H9 (cell line): Measurements from ENCODE around the gene MPL. TPM values are rescaled to one million over a fixed set of nuclear protein-coding genes. Genes with fewer than 3 reads are reported as not detected.

Experiments
- DNase-seq: peaks from one replicate; pipeline ENCODE4 v3.0.0-alpha.2; 2017
- H2AFZ ChIP-seq: one replicate; pipeline ENCODE4 v1.6.1; 2013; ENCODE audit warnings: mild to moderate bottlenecking, low read length, control low read depth, moderate library complexity
- H2AK5ac ChIP-seq: 2 replicates; pipeline ENCODE4 v1.6.1; 2013; ENCODE audit warnings: low read length, control low read depth, mixed read lengths; ENCODE audit not compliant: insufficient read length
- H2BK120ac ChIP-seq: one replicate; pipeline ENCODE4 v1.6.1; 2013; ENCODE audit warnings: low read depth, mild to moderate bottlenecking, low read length, control low read depth, inconsistent platforms; ENCODE audit not compliant: poor library complexity, severe bottlenecking
- H2BK12ac ChIP-seq: 2 replicates; pipeline ENCODE4 v1.6.1; 2013; ENCODE audit warnings: low read length, control low read depth, mixed read lengths, low read depth; ENCODE audit not compliant: insufficient read length
- H2BK15ac ChIP-seq: 2 replicates; pipeline ENCODE4 v1.6.1; 2013; ENCODE audit warnings: low read depth, low read length, control low read depth
- H2BK20ac ChIP-seq: one replicate; pipeline ENCODE4 v1.6.1; 2013; ENCODE audit warnings: low read depth, mild to moderate bottlenecking, low read length, control low read depth, inconsistent platforms; ENCODE audit not compliant: poor library complexity, severe bottlenecking
- H2BK5ac ChIP-seq: 2 replicates; pipeline ENCODE4 v1.6.1; 2013; ENCODE audit warnings: low read length, control low read depth, mixed read lengths; ENCODE audit not compliant: insufficient read length
- H3K14ac ChIP-seq: 2 replicates; pipeline ENCODE4 v1.6.1; 2013; ENCODE audit warnings: low read length, control low read depth; ENCODE audit not compliant: insufficient read depth
- H3K18ac ChIP-seq: 2 replicates; pipeline ENCODE4 v1.6.1; 2013; ENCODE audit warnings: low read depth, mild to moderate bottlenecking, mixed read lengths, low read length, control low read depth; ENCODE audit not compliant: insufficient read length
- H3K23ac ChIP-seq: 2 replicates; pipeline ENCODE4 v1.6.1; 2013; ENCODE audit warnings: low read length, control low read depth, mixed read lengths, low read depth; ENCODE audit not compliant: insufficient read length
- H3K23me2 ChIP-seq: 2 replicates; pipeline ENCODE4 v1.6.1; 2013; ENCODE audit warnings: low read depth, mild to moderate bottlenecking, mixed read lengths, low read length, control low read depth; ENCODE audit not compliant: insufficient read length, poor library complexity, severe bottlenecking
- H3K27ac ChIP-seq: 2 replicates; pipeline ENCODE4 v1.5.1; 2013; ENCODE audit warnings: low read length, control low read depth, mixed read lengths, low read depth; ENCODE audit not compliant: insufficient read length
- H3K27me3 ChIP-seq: 2 replicates; pipeline ENCODE4 v1.6.1; 2013; ENCODE audit warnings: low read length, control low read depth, inconsistent platforms; ENCODE audit not compliant: insufficient read depth
- H3K4ac ChIP-seq: 2 replicates; pipeline ENCODE4 v1.6.1; 2013; ENCODE audit warnings: low read depth, mild to moderate bottlenecking, control low read depth, inconsistent platforms, low read length, moderate library complexity
- H3K4me1 ChIP-seq: 2 replicates; pipeline ENCODE4 v1.6.1; 2013; ENCODE audit warnings: low read length, control low read depth, inconsistent platforms; ENCODE audit not compliant: insufficient read depth
- H3K4me2 ChIP-seq: 2 replicates; pipeline ENCODE4 v1.6.1; 2013; ENCODE audit warnings: low read length, control low read depth, mixed read lengths; ENCODE audit not compliant: insufficient read length, insufficient read depth
- H3K56ac ChIP-seq: 2 replicates; pipeline ENCODE4 v1.6.1; 2013; ENCODE audit warnings: low read depth, mild to moderate bottlenecking, mixed read lengths, low read length, control low read depth; ENCODE audit not compliant: insufficient read length
- H3K79me1 ChIP-seq: 2 replicates; pipeline ENCODE4 v1.6.1; 2013; ENCODE audit warnings: low read depth, mild to moderate bottlenecking, moderate library complexity, low read length, control low read depth, inconsistent platforms; ENCODE audit not compliant: insufficient read depth, poor library complexity, severe bottlenecking
- H3K79me2 ChIP-seq: 2 replicates; pipeline ENCODE4 v1.6.1; 2013; ENCODE audit warnings: low read length, control low read depth, inconsistent platforms; ENCODE audit not compliant: insufficient read depth
- H3K9ac ChIP-seq: 2 replicates; pipeline ENCODE4 v1.6.1; 2013; ENCODE audit warnings: low read length, control low read depth, mixed read lengths; ENCODE audit not compliant: insufficient read length; ENCODE audit errors: extremely low read depth
- H3K9me3 ChIP-seq: one replicate; pipeline ENCODE4 v1.6.1; 2013; ENCODE audit warnings: low read depth, low read length, inconsistent platforms; ENCODE audit not compliant: control insufficient read depth
- H3T11ph ChIP-seq: one replicate; pipeline ENCODE4 v1.6.1; 2013; ENCODE audit warnings: mild to moderate bottlenecking, low read length, control low read depth, inconsistent platforms
- H4K20me1 ChIP-seq: one replicate; pipeline ENCODE4 v1.6.1; 2013; ENCODE audit not compliant: control insufficient read depth, insufficient read length, insufficient read depth
- H4K5ac ChIP-seq: 2 replicates; pipeline ENCODE4 v1.6.1; 2013; ENCODE audit warnings: low read depth, mild to moderate bottlenecking, mixed read lengths, low read length, control low read depth; ENCODE audit not compliant: insufficient read length
- H4K8ac ChIP-seq: replicated peaks from 2 replicates; pipeline ENCODE4 v1.6.1; 2013; ENCODE audit warnings: low read length, control low read depth, mixed read lengths, low read depth; ENCODE audit not compliant: insufficient read length
- H4K91ac ChIP-seq: 2 replicates; pipeline ENCODE4 v1.6.1; 2013; ENCODE audit warnings: low read depth, mild to moderate bottlenecking, moderate library complexity, mixed read lengths, low read length, control low read depth; ENCODE audit not compliant: insufficient read length
- H3K27ac Mint-ChIP-seq, 3 experiments: 2 replicates in 2 of 3; 3 replicates in 1 of 3; pipeline ENCODE4 v1.8.0; 2020 to 2021; ENCODE audit warnings: mixed read lengths in 3 of 3, mild to moderate bottlenecking in 1 of 3, moderate library complexity in 1 of 3
- H3K27me3 Mint-ChIP-seq: 2 replicates; pipeline ENCODE4 v1.8.0; 2021; ENCODE audit warnings: low read depth, mild to moderate bottlenecking, moderate library complexity, mixed read lengths
- H3K36me3 Mint-ChIP-seq, 3 experiments: 2 replicates in 2 of 3; 3 replicates in 1 of 3; pipeline ENCODE4 v1.8.0; 2020 to 2021; ENCODE audit warnings: low read depth in 3 of 3, mixed read lengths in 3 of 3; ENCODE audit not compliant: insufficient read depth in 1 of 3
- H3K4me1 Mint-ChIP-seq, 2 experiments: 2 replicates each; pipeline ENCODE4 v1.8.0; 2020; ENCODE audit warnings: mixed read lengths in 2 of 2
- H3K4me3 Mint-ChIP-seq, 2 experiments: 2 replicates in 1 of 2; 3 replicates in 1 of 2; pipeline ENCODE4 v1.8.0; 2020 to 2021; ENCODE audit warnings: mild to moderate bottlenecking in 2 of 2, mixed read lengths in 2 of 2, moderate library complexity in 1 of 2
- H3K9me3 Mint-ChIP-seq, 2 experiments: 2 replicates in 1 of 2; 3 replicates in 1 of 2; pipeline ENCODE4 v1.8.0; 2020; ENCODE audit warnings: mild to moderate bottlenecking in 2 of 2, mixed read lengths in 2 of 2, moderate library complexity in 1 of 2
- WGBS: extraction: QIAGEN DNeasy Blood & Tissue Kit; methylation state at CpG from one replicate; pipeline ENCODE4 v1.1.7; 2013; ENCODE audit warnings: missing lambda C conversion rate, low lambda C conversion rate, mixed read lengths; ENCODE audit not compliant: insufficient read length; ENCODE audit errors: extremely low coverage; 5-methylcytosine and 5-hydroxymethylcytosine counted together
- total RNA-seq: library from RNA; stranded (reverse); gene quantifications from 2 replicates; pipeline ENCODE4 v1.2.1, GENCODE V29; 2021
- TF ChIP-seq, protein P1 (sequence below): fragments of 200-600 bp; sonication (generic); conservative IDR thresholded peaks from 3 replicates; pipeline ENCODE4 v1.8.0; 2021; ENCODE audit warnings: antibody characterized with exemption, mild to moderate bottlenecking

MPL gene
- total RNA-seq, 1 experiment from 2014 or later = not detected

DNA sequence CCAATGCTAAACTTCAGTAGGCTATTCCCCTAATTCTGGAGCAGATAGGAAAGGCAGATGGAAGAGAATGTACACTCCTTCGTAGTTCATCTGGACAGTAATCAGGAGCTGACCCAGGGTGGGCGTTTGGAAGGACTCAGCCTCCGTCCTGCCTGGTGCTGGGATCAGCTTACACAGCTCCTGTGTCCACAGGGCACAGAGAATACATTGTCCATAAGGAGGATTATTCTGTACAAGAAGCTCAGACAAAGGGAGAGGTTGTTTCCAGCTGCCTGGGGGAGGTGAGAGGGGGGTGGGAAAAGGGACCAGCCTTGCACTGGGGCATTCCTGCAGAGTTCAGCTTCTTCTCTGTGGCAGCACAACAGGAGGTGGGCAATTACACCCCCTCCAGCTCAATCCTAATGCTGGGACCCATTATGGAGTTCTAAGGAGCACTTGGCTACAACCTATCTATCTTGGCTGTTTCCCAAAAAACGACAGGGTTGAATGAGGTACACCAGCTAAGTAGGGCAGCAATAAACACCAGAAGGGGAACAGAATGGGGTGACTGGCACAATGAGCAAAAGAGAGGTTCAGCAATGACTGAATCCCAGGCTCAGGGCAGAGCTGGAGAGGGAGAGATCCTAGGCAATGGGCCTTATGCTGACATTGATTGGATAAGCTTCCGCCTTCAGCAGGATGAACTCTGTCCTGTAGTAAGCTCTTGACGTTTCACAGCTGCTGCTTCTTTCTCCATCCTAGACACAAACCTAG is 44.6 kb downstream of the MPL start:
- H2BK15ac ChIP-seq = no peak overlapping the region
- no peak overlapping the region for H4K91ac ChIP-seq
- no peak for DNase-seq
- H3K23me2 ChIP-seq = no peaks in the 10 kb centered on the region
- no peak overlapping the region for H4K5ac ChIP-seq
- no peak overlapping the region for H3K9ac ChIP-seq
- WGBS = no CpG with 5 or more reads among the region's 6 CpGs
- H3K18ac ChIP-seq = no peak overlapping the region
- no peak overlapping the region for H2BK12ac ChIP-seq
- no peak overlapping the region for H3K27ac ChIP-seq
- no peaks in the 10 kb centered on the region for H3K9me3 Mint-ChIP-seq
- TF ChIP-seq, protein P1, sequence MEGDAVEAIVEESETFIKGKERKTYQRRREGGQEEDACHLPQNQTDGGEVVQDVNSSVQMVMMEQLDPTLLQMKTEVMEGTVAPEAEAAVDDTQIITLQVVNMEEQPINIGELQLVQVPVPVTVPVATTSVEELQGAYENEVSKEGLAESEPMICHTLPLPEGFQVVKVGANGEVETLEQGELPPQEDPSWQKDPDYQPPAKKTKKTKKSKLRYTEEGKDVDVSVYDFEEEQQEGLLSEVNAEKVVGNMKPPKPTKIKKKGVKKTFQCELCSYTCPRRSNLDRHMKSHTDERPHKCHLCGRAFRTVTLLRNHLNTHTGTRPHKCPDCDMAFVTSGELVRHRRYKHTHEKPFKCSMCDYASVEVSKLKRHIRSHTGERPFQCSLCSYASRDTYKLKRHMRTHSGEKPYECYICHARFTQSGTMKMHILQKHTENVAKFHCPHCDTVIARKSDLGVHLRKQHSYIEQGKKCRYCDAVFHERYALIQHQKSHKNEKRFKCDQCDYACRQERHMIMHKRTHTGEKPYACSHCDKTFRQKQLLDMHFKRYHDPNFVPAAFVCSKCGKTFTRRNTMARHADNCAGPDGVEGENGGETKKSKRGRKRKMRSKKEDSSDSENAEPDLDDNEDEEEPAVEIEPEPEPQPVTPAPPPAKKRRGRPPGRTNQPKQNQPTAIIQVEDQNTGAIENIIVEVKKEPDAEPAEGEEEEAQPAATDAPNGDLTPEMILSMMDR = no peak
- H3K56ac ChIP-seq = no peak overlapping the region
- H3K23ac ChIP-seq = no peak overlapping the region
- H3K27me3 Mint-ChIP-seq = no peaks in the 10 kb centered on the region
- H3K27me3 ChIP-seq = no peaks in the 10 kb centered on the region
- H3K14ac ChIP-seq = no peak overlapping the region
- H3K4me1 Mint-ChIP-seq = peaks cover 3 to 7% of the 10 kb centered on the region in 2 experiments
- H2AFZ ChIP-seq = no peak overlapping the region
- H2AK5ac ChIP-seq = no peak overlapping the region
- H3K4me1 ChIP-seq = no peaks in the 10 kb centered on the region
- no peaks in the 10 kb centered on the region for H3K79me2 ChIP-seq
- no peaks in the 10 kb centered on the region for H3K79me1 ChIP-seq
- H2BK120ac ChIP-seq = no peak overlapping the region
- no peak overlapping the region for H2BK20ac ChIP-seq
- no peak overlapping the region for H3K4me2 ChIP-seq
- no peaks in the 10 kb centered on the region for H3K9me3 ChIP-seq
- no peak overlapping the region for H4K8ac ChIP-seq
- no peak overlapping the region for H2BK5ac ChIP-seq
- H3K27ac Mint-ChIP-seq = no peak overlapping the region; a peak in 1 of 7 replicates
- H3K4me3 Mint-ChIP-seq = no peak overlapping the region
- peaks cover 5 to 55% (median 38%) of the 10 kb centered on the region in 3 experiments; a peak in 6 of 7 replicates for H3K36me3 Mint-ChIP-seq
- no peak overlapping the region for H3T11ph ChIP-seq
- no peaks in the 10 kb centered on the region for H4K20me1 ChIP-seq
- H3K4ac ChIP-seq = no peak overlapping the region
